Effector memory CD4-positive, alpha-beta T cell (primary cell): ENCODE measurements around the gene COA6.

Source experiments
- DNase-seq, 3 donors: peaks; one replicate each; pipeline ENCODE4 v3.0.0-alpha.2; 2020
- H3K27ac ChIP-seq: 2 replicates; pipeline ENCODE4 v1.7.0; 2013; ENCODE audit warnings: mild to moderate bottlenecking, low read length, moderate library complexity; ENCODE audit not compliant: insufficient read depth, poor library complexity, severe bottlenecking
- H3K27me3 ChIP-seq: replicated peaks from 2 replicates; pipeline ENCODE4 v1.7.0; 2013; ENCODE audit warnings: mild to moderate bottlenecking, low read length; ENCODE audit not compliant: insufficient read depth, control insufficient read depth, poor library complexity, severe bottlenecking
- H3K36me3 ChIP-seq: 2 replicates; pipeline ENCODE4 v1.7.0; 2013; ENCODE audit warnings: mild to moderate bottlenecking, low read length, moderate library complexity; ENCODE audit not compliant: control insufficient read depth, insufficient read depth
- H3K4me1 ChIP-seq: 2 replicates; pipeline ENCODE4 v1.7.0; 2013; ENCODE audit warnings: low read length, mild to moderate bottlenecking; ENCODE audit not compliant: control insufficient read depth, insufficient read depth, poor library complexity, severe bottlenecking
- H3K4me3 ChIP-seq: 2 replicates; pipeline ENCODE4 v1.7.0; 2013; ENCODE audit warnings: low read length, low read depth, mild to moderate bottlenecking; ENCODE audit not compliant: insufficient read depth, poor library complexity, severe bottlenecking
- H3K9me3 ChIP-seq: 2 replicates; pipeline ENCODE4 v1.7.0; 2013; ENCODE audit warnings: mild to moderate bottlenecking, low read length, moderate library complexity; ENCODE audit not compliant: control insufficient read depth

COA6 gene

DNA sequence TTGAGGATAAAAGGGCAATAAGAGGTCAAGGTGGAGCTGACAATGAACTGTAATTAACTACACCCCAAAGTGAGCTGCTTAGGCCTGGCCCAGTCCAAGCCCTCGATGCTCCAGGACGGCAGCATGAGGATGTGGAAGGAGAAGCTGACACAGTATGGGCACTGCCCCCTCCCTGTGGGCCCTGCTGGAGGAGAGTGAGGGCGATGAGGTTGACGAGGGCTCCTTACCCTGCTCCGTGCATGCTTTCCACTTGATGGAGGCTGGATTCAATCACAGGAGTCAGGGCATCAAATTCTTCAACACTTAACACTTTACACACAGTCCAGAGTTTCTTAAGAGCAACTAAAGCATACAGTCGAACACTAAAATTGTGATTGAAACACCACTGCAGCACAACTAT lies 32.4 kb downstream of the COA6 start:
- Histone ChIP-seq H3K27ac (no peak overlapping the region), H3K27me3 (no peaks in the 10 kb centered on the region), H3K9me3 (no peaks in the 10 kb centered on the region), H3K4me1 (peaks cover 6% of the 10 kb centered on the region), H3K4me3 (no peak overlapping the region), H3K36me3 (no peaks in the 10 kb centered on the region)
- DNase-seq = no peak

DNA sequence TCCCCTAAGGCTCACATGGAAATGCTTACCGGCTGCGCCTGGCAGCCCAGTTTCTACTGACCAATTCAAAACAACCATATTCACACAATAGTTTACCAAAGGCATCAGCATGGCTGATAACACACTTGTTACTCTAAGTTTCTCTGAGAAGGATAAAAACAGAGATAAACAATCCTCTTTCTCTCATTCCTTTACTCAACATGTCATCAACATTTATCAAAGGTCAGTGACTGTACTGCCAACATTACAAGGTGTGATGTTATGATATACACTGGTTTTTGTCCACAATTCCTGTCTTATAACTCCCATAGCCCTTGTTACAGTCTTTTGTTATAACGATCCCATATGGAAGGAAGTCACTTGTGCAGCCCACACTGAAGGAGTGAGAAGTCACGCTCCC lies 33.6 kb downstream of the COA6 start:
- H3K4me3 ChIP-seq = no peak overlapping the region
- H3K27ac ChIP-seq = no peak overlapping the region
- H3K9me3 ChIP-seq = no peaks in the 10 kb centered on the region
- no peak for DNase-seq
- H3K36me3 ChIP-seq = no peaks in the 10 kb centered on the region
- H3K4me1 ChIP-seq = peaks cover 6% of the 10 kb centered on the region
- H3K27me3 ChIP-seq = no peaks in the 10 kb centered on the region

DNA sequence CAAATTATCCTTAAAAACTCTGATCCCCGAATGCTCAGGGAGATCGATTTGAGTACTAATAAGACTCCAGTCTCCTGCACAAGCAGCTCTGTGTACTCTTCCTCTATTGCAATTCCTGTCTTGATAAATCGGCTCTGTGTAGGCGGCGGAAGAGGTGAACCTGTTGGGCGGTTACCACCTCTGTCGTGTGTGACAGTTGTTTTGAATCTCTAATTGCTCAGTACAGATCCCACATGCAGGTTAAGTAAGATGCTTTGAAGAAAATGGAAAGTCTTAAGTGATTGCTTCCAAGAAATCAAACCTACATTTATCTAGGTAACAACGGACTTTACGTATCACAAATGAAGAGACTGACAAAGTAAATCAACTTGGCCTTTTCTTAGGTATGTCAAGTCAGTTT lies 35.5 kb downstream of the COA6 start:
- Histone ChIP-seq H3K36me3 (peaks cover 7% of the 10 kb centered on the region), H3K4me3 (peak overlapping the region; percentile 22)
- peak; percentile 7 to 38 (median 21) for DNase-seq

DNA sequence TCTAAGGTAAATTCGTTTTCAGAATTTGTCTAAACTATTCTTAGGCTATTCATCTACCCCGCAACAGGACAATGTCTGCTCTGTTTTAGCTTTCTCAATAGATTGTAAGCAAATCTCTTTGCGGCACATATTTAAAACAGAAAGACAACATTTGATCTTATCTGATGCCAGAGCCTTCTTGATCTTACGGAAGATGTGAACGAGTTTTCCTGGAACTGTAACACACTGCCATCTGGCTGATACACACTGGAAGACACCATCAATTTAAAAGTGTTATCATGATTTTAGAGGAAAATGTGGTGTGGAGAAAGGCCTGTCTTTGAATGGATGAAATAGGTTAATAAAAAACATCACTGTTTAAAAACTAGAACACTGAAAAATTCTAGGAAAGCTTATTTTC lies 36.1 kb downstream of the COA6 start:
- H3K9me3 ChIP-seq = no peaks in the 10 kb centered on the region
- no peak overlapping the region for H3K4me3 ChIP-seq
- no peaks in the 10 kb centered on the region for H3K27me3 ChIP-seq
- peaks cover 6% of the 10 kb centered on the region for H3K4me1 ChIP-seq
- peak overlapping the region; percentile 64 for H3K27ac ChIP-seq
- H3K36me3 ChIP-seq = peaks cover 10% of the 10 kb centered on the region
- peak in 1 of 3 donors; percentile 15 for DNase-seq

More for the DNA sequence above, 35.5 kb downstream of the COA6 start:
- H3K4me1 ChIP-seq = peaks cover 6% of the 10 kb centered on the region
- no peaks in the 10 kb centered on the region for H3K27me3 ChIP-seq
- H3K9me3 ChIP-seq = no peaks in the 10 kb centered on the region
- peak overlapping the region; percentile 64 for H3K27ac ChIP-seq

DNA sequence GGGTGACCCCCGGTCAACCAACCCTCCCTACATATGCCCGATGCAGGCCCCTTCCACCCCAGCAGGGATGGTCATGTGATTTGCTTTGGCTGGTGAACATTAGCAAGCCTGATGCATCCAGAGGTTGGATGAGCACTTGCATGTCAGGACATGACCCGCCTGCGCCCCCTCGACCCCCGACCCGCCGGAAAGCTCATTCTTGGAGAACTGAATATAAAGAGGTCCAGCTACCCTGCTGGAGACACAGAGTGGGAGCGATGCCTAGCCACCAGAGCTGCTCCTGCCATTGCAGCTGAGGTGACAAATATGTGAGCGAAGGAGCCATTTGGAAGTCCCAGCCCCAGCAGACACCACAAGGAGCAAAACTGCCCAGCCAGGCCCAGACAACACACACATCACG lies 39.6 kb downstream of the COA6 start:
- Histone ChIP-seq H3K27me3 (no peaks in the 10 kb centered on the region), H3K27ac (no peak overlapping the region), H3K4me3 (no peak overlapping the region), H3K4me1 (peaks cover 6% of the 10 kb centered on the region), H3K36me3 (peaks cover 10% of the 10 kb centered on the region), H3K9me3 (no peaks in the 10 kb centered on the region)
- DNase-seq = no peak

DNA sequence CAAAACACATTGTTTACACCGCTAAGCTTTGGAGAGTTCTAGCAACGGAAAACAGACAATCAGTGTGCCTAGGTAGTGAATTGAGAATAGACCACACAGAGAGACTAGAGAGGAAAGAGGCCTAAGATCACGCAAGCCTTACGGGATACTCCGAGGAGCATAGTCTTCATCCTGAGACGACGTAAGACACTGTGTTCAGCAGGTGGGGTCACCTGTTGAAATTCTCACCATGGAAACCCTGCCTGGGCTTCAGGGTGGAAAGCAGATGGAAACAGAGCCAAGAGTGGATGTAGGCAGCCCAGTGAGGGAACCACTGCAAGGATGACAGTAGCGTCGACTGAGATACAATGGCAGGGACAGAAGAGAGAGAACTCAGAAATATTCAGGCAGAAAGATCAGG lies 40.2 kb downstream of the COA6 start:
- H3K27me3 ChIP-seq = no peaks in the 10 kb centered on the region
- peaks cover 10% of the 10 kb centered on the region for H3K36me3 ChIP-seq
- peaks cover 2% of the 10 kb centered on the region for H3K4me1 ChIP-seq
- H3K27ac ChIP-seq = no peak overlapping the region
- DNase-seq = no peak
- H3K9me3 ChIP-seq = no peaks in the 10 kb centered on the region
- no peak overlapping the region for H3K4me3 ChIP-seq

DNA sequence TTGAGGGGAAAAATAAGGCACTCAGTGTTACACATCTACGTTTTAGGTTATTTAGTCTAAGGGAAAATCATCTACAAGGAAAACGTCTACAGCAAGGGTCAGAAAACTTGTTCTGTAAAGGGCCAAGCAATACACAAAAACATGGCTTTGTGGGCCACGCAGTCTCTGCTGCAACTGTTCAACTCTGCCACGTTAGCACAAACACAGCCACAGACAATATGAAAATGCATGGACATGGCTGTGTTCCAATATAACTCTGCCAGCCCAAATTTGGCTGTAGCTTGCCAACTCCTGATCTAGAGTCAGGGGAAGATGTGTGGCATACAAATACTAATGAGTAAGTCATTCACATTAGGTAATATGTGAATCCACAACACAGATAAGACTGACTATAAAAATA lies 40.7 kb downstream of the COA6 start:
- Histone ChIP-seq H3K4me1 (no peaks in the 10 kb centered on the region), H3K27me3 (no peaks in the 10 kb centered on the region), H3K4me3 (no peak overlapping the region), H3K36me3 (peaks cover 10% of the 10 kb centered on the region), H3K27ac (no peak overlapping the region), H3K9me3 (no peaks in the 10 kb centered on the region)
- DNase-seq = no peak

DNA sequence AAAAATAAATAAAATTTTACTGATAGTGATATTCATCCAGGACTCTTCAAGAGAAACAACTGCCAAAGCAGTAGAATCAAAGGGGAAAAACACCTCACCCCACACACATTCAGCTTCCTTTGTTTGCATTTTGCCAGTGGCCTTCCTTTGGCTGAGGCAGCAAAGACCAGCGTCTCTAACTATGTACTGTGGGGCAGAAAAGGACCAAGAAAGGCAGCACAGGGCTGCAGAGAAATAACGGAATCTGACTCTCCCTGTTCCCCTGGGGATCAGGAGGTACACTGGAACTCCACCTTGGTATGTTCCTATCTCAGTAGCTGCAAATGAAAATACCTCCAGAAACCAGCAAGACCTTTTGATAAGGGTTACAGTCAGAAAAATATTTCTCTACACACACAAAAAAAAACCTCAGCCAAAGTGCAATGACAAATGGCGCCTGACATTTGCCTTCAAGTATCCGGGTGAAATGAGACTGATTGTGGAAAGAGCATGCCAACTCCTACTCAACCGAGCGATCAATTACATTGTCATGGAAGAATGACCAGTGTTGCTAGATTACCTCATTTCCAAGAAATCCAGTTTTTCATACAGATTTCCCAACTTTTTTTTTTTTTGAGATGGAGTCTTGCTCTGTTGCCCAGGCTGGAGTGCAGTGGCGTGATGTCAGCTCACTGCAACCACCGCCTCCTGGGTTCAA lies 54.8 kb downstream of the COA6 start:
- H3K36me3 ChIP-seq = peaks cover 20% of the 10 kb centered on the region
- H3K9me3 ChIP-seq = no peaks in the 10 kb centered on the region
- H3K27ac ChIP-seq = no peak overlapping the region
- H3K27me3 ChIP-seq = no peaks in the 10 kb centered on the region
- no peaks in the 10 kb centered on the region for H3K4me1 ChIP-seq
- no peak for DNase-seq
- H3K4me3 ChIP-seq = no peak overlapping the region

DNA sequence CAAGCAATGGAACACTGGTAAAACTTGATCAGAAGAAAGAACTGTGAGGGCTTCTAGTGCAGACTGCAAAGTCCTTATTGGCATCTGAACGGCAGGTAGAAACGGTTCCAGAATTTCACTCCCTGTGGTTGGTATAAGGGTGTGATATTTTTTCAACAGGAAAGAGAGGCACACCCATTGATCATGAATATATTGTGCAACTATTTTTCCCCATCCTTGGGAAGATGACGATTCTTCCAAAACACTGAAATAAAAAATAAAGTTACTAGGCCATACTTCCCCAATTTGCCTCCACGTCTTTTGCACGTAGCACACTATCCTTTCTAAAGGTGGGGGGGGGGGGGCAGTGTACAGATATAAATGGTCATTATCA lies 56.2 kb downstream of the COA6 start:
- no peak overlapping the region for H3K4me3 ChIP-seq
- H3K36me3 ChIP-seq = peaks cover 24% of the 10 kb centered on the region
- no peaks in the 10 kb centered on the region for H3K4me1 ChIP-seq
- H3K9me3 ChIP-seq = no peaks in the 10 kb centered on the region
- DNase-seq = no peak
- H3K27me3 ChIP-seq = no peaks in the 10 kb centered on the region
- no peak overlapping the region for H3K27ac ChIP-seq

DNA sequence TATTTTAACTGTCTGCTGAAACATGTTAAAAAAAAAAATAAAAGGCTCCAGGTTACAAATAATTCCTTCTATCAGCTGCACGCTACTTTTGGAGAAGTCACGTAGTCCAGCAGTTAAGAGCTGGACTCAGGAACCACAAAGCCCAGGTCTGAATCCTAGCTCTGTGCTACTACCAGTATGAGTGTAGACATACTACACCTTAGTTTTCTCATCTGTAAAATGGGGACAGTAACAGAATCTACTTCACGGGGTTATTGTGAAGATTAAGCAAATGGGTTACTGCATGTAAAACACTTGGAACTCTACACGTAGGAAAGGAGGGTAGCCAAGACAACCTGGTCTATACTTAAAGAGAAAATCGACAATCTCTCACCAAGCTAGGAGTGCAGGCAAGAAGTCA lies 57.4 kb downstream of the COA6 start:
- no peak overlapping the region for H3K4me3 ChIP-seq
- no peaks in the 10 kb centered on the region for H3K27me3 ChIP-seq
- no peak for DNase-seq
- no peaks in the 10 kb centered on the region for H3K4me1 ChIP-seq
- H3K27ac ChIP-seq = no peak overlapping the region
- H3K36me3 ChIP-seq = peaks cover 29% of the 10 kb centered on the region
- H3K9me3 ChIP-seq = no peaks in the 10 kb centered on the region
